Measurements from ENCODE around the gene CCM2L.

- TF ChIP-seq, protein P1, sequence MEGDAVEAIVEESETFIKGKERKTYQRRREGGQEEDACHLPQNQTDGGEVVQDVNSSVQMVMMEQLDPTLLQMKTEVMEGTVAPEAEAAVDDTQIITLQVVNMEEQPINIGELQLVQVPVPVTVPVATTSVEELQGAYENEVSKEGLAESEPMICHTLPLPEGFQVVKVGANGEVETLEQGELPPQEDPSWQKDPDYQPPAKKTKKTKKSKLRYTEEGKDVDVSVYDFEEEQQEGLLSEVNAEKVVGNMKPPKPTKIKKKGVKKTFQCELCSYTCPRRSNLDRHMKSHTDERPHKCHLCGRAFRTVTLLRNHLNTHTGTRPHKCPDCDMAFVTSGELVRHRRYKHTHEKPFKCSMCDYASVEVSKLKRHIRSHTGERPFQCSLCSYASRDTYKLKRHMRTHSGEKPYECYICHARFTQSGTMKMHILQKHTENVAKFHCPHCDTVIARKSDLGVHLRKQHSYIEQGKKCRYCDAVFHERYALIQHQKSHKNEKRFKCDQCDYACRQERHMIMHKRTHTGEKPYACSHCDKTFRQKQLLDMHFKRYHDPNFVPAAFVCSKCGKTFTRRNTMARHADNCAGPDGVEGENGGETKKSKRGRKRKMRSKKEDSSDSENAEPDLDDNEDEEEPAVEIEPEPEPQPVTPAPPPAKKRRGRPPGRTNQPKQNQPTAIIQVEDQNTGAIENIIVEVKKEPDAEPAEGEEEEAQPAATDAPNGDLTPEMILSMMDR (conservative IDR thresholded peaks at IDR 0.05; ENCODE audit: low read length): no peak
- no peak for TF ChIP-seq EZH2phosphoT487 (IDR thresholded peaks at IDR 0.05; ENCODE audit: borderline replicate concordance, low read depth, low read length)
Observed at GRCh38 chr20:32028647-32029372, 18.6 kb downstream of the CCM2L start.

Data from OCI-LY7 (cell line).